Measurements from ENCODE around the gene CMYA5. TPM values are rescaled to one million over a fixed set of nuclear protein-coding genes. Genes with fewer than 3 reads are reported as not detected.

Gene CMYA5
- total and polyA plus RNA-seq, 9 of the 15 experiments (the other 6 are each of a cell fraction or from before 2014, with no cell fraction given) = 0.18 to 1.1 (median 0.32) TPM

- TF ChIP-seq ZNF407 (IDR thresholded peaks at IDR 0.05; ENCODE audit: low read depth) (no peak), ETS1 (conservative IDR thresholded peaks at IDR 0.05; ENCODE audit: control insufficient read depth, low read depth, low read length) (no peak), KHSRP (IDR thresholded peaks at IDR 0.05) (no peak), SFPQ (IDR thresholded peaks at IDR 0.05; ENCODE audit: low read depth, low read length) (no peak), GTF2A2 (tag; IDR thresholded peaks at IDR 0.05) (no peak), TGIF2 (CRISPR knock-in tag; IDR thresholded peaks at IDR 0.05) (no peak), TEAD4 (IDR thresholded peaks at IDR 0.05; ENCODE audit: low read length) (peak; percentile 79), TEAD4 (CRISPR knock-in tag; IDR thresholded peaks at IDR 0.05; ENCODE audit: borderline replicate concordance) (no peak), MYBL2 (IDR thresholded peaks at IDR 0.05; ENCODE audit: low read depth) (no peak), MYBL2 (CRISPR knock-in tag; IDR thresholded peaks at IDR 0.05; ENCODE audit: borderline replicate concordance) (no peak), HNRNPH1 (optimal IDR thresholded peaks at IDR 0.05; ENCODE audit: low read depth, low read length) (no peak), BCOR (IDR thresholded peaks at IDR 0.05) (peak; percentile 77; the same call in 1 of the 2 replicates), ZBED1 (IDR thresholded peaks at IDR 0.05) (no peak), PRDM10 (IDR thresholded peaks at IDR 0.05; ENCODE audit: partially characterized antibody) (no peak)
Observed at GRCh38 chr5:79811081-79811480, 121.4 kb downstream of the CMYA5 start (continued).

Measured in K562 (cell line).